ENCODE results near the gene USE1. TPM values are rescaled to one million over a fixed set of nuclear protein-coding genes. Genes with fewer than 3 reads are reported as not detected.

USE1 gene
- total and polyA plus RNA-seq, 9 of the 15 experiments (the other 6 are each of a cell fraction or from before 2014, with no cell fraction given), result 17.3 to 52.4 (median 34.0) TPM

- TF ChIP-seq L3MBTL2 (IDR thresholded peaks at IDR 0.05) (peak; percentile 78), ADNP (tag; IDR thresholded peaks at IDR 0.05) (no peak), ZNF717 (CRISPR knock-in tag; IDR thresholded peaks at IDR 0.05) (no peak), HOMEZ (CRISPR knock-in tag; IDR thresholded peaks at IDR 0.05) (no peak), JUND (IDR thresholded peaks at IDR 0.05; ENCODE audit: borderline replicate concordance, low read depth, low read length) (peak; percentile 52; the same call in 1 of the 2 replicates), JUND (tag; IDR thresholded peaks at IDR 0.05; ENCODE audit: borderline replicate concordance, low read depth, low read length) (no peak; the same call in 2 of the 3 replicates), BRF1 (IDR thresholded peaks at IDR 0.05; ENCODE audit: borderline replicate concordance, extremely low read depth, insufficient read length) (no peak), TGIF2 (CRISPR knock-in tag; IDR thresholded peaks at IDR 0.05) (no peak), ZNF384 (IDR thresholded peaks at IDR 0.05; ENCODE audit: low read depth, low read length) (0 out of 2 replicates have a peak, but pooled peaks have one; percentile 2), COPS2 (conservative IDR thresholded peaks at IDR 0.05) (no peak), ZNF175 (CRISPR knock-in tag; IDR thresholded peaks at IDR 0.05; ENCODE audit: low read depth) (no peak), TBL1XR1 (IDR thresholded peaks at IDR 0.05; ENCODE audit: low read length in 2 of 2) (no peak), MTF1 (CRISPR knock-in tag; IDR thresholded peaks at IDR 0.05; ENCODE audit: borderline replicate concordance) (no peak), PHF8 (IDR thresholded peaks at IDR 0.05; ENCODE audit: borderline replicate concordance, low read length) (peak; percentile 99), MXD1 (CRISPR knock-in tag; IDR thresholded peaks at IDR 0.05; ENCODE audit: borderline replicate concordance, poor library complexity, severe bottlenecking) (peak; percentile 34), MAZ (CRISPR knock-in tag; conservative IDR thresholded peaks at IDR 0.05 in 1 of 2, IDR thresholded peaks at IDR 0.05 in 1 of 2) (peak; percentile 75 to 92; a peak in 3 of 4 replicates), SRSF9 (IDR thresholded peaks at IDR 0.05; ENCODE audit: borderline replicate concordance, low read depth, low read length) (no peak), HMGN3 (IDR thresholded peaks at IDR 0.05; ENCODE audit: borderline replicate concordance, extremely low read depth, insufficient read length, low read depth, low read length) (peak; percentile 29), NR2C2 (CRISPR knock-in tag; IDR thresholded peaks at IDR 0.05) (peak; percentile 84), NR2C2 (tag; IDR thresholded peaks at IDR 0.05) (peak; percentile 97), FOXK1 (CRISPR knock-in tag; IDR thresholded peaks at IDR 0.05; ENCODE audit: borderline replicate concordance) (no peak), ELK1 (CRISPR knock-in tag; IDR thresholded peaks at IDR 0.05) (no peak), HINFP (tag; conservative IDR thresholded peaks at IDR 0.05; ENCODE audit: low read depth) (no peak)
These were observed at the start of gene USE1 (continued) for GRCh38 chr19:17215127-17215971.

All from K562 (cell line).